ENCODE data around the gene GRIA2. TPM values are rescaled to one million over a fixed set of nuclear protein-coding genes. Genes with fewer than 3 reads are reported as not detected.

The GRIA2 gene
- total RNA-seq, 1 donor from 2014 or later, result under 0.01 TPM

- DNase-seq (ENCODE audit: low read depth in 2 of 2), result no peak
Observed at GRCh38 chr4:157372154-157372553, 151.6 kb downstream of the GRIA2 start.

- DNase-seq (ENCODE audit: low read depth in 2 of 2), result no peak
Observed at GRCh38 chr4:157372567-157372966, 152.0 kb downstream of the GRIA2 start.

- no peak for DNase-seq (ENCODE audit: low read depth in 2 of 2)
Observed at GRCh38 chr4:157389741-157390140, 169.2 kb downstream of the GRIA2 start.

GRCh38 chr4:157405070-157405469, 184.5 kb downstream of the GRIA2 start:
- no peak for DNase-seq (ENCODE audit: low read depth in 2 of 2)

Other genes starting within 250 kb of the GRIA2 start
- 11.3 and 22.0 TPM in 2 replicates for gene PDGFC, start 248.9 kb upstream of the GRIA2 start, total RNA-seq
- 10.3 and 15.7 TPM in 2 replicates for gene GLRB, start 144.6 kb upstream of the GRIA2 start, total RNA-seq